Coronary artery (tissue), 2 donors: ENCODE results near the gene CHD9.
A peak's percentile ranks its signal among the peaks of the same experiment; 100 is the strongest.
"Not testable (repeated sequence)": the region's sequence is repeated elsewhere in the genome, so short reads cannot be mapped to it uniquely, and the experiment has no call there.

Experiments used
- DNase-seq: peaks from one replicate; pipeline ENCODE4 v3.0.0-alpha.2; 2017; ENCODE audit warnings: low spot score
- H3K27ac ChIP-seq, 2 donors: fragments of 200-600 bp; sonication (generic); one replicate each; pipeline ENCODE4 v1.5.1; 2016 to 2019
- H3K4me3 ChIP-seq: fragments of 200-600 bp; sonication (generic); 2 replicates; pipeline ENCODE4 v1.5.1; 2016; ENCODE audit warnings: mild to moderate bottlenecking, moderate library complexity
- TF ChIP-seq, protein P1 (sequence below): fragments of 200-600 bp; sonication (generic); IDR thresholded peaks from one replicate; pipeline ENCODE4 v1.5.1; 2019; ENCODE audit warnings: antibody characterized with exemption

CHD9 gene

DNA sequence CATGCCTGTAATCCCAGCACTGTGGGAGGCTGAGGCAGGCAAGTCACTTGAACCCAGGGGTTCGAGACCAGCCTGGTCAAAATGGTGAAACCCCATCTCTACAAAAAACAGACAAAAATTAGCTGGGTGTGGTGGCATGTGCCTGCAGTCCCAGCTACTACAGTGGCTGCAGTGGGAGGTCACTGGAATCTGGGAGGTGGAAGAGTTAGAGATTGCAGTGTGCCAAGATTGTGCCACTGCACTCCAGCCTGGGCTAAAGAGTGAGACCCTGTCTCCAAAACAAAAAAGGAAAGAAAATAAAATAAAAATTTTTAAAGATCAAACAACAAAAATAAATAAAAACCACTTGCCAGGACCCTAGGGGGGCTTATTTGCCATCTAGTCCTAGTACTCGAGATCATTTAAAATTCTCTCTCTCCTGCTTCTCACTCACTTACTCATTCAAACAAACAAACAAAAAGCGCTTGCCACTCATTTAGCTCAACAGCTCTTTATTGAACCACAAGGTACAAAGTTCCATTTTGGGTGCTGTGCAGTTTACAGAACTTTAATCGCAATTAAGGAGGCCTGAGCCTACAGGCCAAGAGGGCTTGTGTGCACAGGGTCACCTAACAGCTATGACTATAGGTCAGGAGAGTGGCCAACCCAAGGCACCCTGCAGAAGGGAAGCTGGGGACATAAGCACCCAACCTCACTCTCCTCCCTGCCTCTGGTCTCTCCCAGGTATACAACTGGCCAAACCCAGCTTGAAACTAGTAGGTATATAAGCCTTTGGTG is 6.5 kb upstream of the CHD9 start:
- no peak overlapping the region for H3K27ac ChIP-seq
- H3K4me3 ChIP-seq: no peak overlapping the region
- TF ChIP-seq, protein P1, sequence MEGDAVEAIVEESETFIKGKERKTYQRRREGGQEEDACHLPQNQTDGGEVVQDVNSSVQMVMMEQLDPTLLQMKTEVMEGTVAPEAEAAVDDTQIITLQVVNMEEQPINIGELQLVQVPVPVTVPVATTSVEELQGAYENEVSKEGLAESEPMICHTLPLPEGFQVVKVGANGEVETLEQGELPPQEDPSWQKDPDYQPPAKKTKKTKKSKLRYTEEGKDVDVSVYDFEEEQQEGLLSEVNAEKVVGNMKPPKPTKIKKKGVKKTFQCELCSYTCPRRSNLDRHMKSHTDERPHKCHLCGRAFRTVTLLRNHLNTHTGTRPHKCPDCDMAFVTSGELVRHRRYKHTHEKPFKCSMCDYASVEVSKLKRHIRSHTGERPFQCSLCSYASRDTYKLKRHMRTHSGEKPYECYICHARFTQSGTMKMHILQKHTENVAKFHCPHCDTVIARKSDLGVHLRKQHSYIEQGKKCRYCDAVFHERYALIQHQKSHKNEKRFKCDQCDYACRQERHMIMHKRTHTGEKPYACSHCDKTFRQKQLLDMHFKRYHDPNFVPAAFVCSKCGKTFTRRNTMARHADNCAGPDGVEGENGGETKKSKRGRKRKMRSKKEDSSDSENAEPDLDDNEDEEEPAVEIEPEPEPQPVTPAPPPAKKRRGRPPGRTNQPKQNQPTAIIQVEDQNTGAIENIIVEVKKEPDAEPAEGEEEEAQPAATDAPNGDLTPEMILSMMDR: no peak
- DNase-seq: no peak

DNA sequence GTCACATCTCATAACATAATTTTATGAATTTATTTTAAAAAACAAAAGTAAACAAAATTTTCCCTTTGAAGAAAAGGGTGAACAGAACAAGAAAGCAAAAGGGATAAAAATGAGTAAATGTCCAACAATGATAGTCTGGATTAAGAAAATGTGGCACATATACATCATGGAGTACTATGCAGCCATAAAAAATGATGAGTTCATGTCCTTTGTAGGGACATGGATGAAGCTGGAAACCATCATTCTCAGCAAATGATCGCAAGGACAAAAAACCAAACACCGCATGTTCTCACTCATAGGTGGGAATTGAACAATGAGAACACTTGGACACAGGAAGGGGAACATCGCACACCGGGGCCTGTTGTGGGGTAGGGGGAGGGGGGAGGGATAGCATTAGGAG is 3.5 kb upstream of the CHD9 start:
- not testable (repeated sequence) for DNase-seq, H3K27ac ChIP-seq, H3K4me3 ChIP-seq

DNA sequence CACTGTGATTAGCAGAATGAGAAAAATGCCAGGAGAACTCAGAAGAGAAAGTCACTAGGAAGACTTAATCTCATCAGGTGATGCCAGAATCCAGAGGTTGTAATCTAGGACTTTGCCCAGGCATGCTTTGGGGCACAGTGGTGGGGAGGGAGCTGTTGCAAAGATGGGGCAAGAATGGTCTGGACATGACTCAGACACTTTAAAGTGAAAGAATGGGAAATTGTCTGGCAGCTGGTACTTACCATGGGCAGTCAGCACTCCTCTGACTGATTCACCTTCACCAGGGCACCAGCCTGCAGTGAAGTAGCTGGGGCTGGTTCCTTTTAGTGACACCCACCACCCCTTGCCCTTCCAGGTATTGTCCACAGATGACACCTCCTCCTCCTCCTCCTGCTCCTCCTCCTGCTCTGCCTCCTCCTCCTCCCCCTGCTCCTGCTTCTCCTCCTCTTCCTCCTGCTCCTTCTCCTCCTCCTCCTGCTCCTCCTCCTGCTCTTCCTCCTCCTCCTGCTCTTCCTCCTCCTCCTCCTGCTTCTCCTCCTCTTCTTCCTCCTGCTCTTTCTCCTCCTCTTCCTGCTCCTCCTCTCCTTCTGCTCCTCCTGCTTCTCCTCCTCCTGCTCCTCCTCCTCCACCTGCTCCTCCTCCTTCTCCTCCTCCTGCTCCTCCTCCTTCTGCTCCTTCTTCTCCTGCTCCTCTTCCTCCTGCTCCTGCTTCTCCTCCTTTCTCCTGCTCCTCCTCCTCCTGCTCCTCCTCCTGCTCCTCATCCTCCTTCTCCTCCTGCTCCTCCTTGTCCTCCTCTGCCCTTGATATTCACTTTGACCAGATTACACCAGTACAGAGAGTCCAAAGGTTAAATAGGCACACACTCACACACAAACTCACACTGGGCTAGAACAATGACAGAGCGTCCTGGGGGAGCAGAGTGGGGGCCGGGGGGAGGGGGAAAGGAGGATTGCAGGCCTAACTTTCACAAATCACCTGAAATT is 2.0 kb upstream of the CHD9 start, which contains the start of gene CHD9NB:
CHD9NB (minus strand) TSS at position 379 of the 983 bp plus-strand sequence. CDS start 8,739 bp downstream, outside the sequence.
- DNase-seq: no peak
- Histone ChIP-seq H3K27ac (peak within 1 kb of the TSS in 1 of 2 donors; percentile 61), H3K4me3 (peak within 1 kb of the TSS; percentile 45)
- TF ChIP-seq, protein P1: no peak

DNA sequence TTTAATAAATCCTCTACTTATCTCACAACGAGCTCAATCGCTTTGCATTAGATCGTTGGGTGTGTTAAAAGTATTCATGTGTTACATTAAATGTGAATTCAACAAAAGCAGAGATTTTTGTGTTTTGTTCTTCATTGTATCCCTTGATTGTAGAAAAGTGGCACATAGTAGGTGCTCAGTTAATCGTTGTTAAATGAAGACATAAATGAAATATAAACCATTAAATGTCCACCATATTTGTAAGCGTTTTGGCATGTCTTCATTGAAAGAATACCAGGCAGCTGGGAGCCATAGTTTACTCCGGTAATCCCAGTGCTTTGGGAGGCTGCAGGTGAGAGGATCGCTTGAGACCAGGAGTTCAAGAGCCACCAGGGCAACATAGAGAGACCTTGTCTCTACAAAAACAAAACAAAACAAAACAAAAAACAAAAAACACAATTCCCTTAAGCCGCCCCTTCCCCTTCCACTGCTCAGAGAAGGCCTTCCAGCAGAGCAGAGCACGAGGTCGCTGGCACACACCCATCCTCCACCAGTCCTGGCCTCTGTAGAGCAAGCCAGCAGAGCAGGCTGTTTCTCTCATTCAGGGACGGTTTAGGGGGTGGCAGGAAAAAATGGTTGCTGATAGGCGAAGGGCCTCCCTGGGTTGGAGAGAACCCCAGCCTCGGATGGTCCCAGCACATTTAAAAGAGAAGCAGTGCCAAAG is 673 bp upstream of the CHD9 start:
- no peak for DNase-seq
- peak overlapping the region; percentile 85 for H3K4me3 ChIP-seq
- TF ChIP-seq, protein P1: no peak
- peak overlapping the region; percentile 69 to 94 for H3K27ac ChIP-seq

DNA sequence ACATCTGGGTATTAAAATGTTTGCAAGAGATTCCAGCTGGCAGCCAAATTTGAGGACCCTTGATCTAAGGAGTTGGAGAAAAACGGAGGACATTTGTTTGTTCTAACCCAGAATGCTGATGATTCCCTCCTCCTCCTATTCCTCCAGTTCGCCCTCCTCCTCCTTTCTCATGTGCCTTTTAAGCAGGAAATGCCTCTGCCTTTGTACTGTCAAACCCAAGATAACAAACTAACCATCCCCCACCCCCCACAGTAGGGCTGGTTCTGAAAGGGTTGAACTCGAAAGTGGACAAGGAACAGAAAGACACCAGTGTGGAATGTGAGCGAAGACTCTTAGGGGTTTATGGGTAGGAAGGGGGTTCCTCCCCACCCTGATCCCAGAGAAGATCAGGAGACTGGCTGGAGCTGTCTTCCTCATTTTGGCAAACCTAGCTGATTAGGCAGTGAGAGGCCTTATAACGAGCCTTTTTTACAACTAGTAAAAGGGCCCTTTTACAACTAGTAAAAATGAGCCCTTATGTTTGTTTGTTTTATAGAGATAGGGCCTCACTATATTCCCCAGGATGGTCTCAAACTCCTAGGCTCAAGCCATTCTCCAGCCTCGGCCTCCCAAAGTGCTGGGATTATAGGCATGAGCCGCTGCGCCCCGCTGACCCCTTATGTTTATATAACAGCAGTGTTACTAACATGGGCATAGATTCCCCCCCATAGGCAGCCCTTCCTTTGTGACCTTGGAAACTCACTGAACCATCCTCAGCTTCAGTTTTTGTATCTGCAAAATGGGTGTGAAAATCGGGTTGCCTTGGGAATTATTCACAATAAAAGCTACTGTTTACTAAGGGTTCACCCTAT is 975 bp downstream of the CHD9 start:
- no peak for DNase-seq
- TF ChIP-seq, protein P1: no peak
- Histone ChIP-seq H3K4me3 (peak overlapping the region; percentile 85), H3K27ac (peak overlapping the region; percentile 69 to 94)

DNA sequence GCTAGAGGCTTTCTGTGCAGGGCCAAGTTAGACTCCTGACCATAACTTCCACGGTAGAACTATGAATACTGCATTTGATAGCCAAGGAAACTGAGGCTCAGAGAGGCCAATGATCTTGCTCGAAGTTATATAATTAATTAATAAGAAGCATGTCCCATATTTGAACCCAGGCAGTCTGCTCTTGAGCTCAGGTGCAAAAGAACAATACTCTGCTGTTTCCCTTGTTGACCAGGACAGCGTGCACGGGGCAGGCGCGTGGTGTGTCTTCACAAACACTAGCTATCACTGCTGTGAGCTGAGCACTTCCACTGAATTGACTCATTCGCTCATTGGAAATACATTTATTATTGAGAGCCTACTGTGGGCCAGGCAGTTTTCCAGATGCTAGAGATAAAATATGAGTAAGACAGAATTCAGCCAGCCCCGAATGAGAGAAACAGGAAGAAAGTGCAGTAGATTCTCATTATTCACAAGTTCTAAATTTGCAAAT is 1.6 kb downstream of the CHD9 start:
- H3K27ac ChIP-seq: peak overlapping the region in 1 of 2 donors; percentile 94
- peak overlapping the region; percentile 85 for H3K4me3 ChIP-seq
- no peak for DNase-seq
- TF ChIP-seq, protein P1: no peak
